SKM-1 treated with dmso at 0.1 percent for 144 hours (cell line): ENCODE data around the gene USP35.
"Not testable (repeated sequence)": the region's sequence is repeated elsewhere in the genome, so short reads cannot be mapped to it uniquely, and the experiment has no call there.

Experiments
- DNase-seq: peaks from one replicate; lab custom pipeline; 2025; ENCODE audit not compliant: unreplicated experiment; lab: John Stamatoyannopoulos, UW

The USP35 gene

GRCh38 chr11:78231962-78232501, 43.3 kb downstream of the USP35 start:
- no peak for DNase-seq

GRCh38 chr11:78233046-78233445, 44.3 kb downstream of the USP35 start:
- DNase-seq: not testable (repeated sequence)

GRCh38 chr11:78234006-78234405, 45.3 kb downstream of the USP35 start:
- no peak for DNase-seq

GRCh38 chr11:78237293-78238046, 48.8 kb downstream of the USP35 start:
- no peak for DNase-seq

- DNase-seq: no peak
Observed at GRCh38 chr11:78239781-78240180, 51.1 kb downstream of the USP35 start.

- DNase-seq: no peak
Observed at GRCh38 chr11:78241475-78241874, 52.8 kb downstream of the USP35 start.

GRCh38 chr11:78244080-78244479, 55.4 kb downstream of the USP35 start:
- DNase-seq: no peak

- no peak for DNase-seq
Observed at GRCh38 chr11:78244546-78245255, 56.0 kb downstream of the USP35 start.

- DNase-seq: no peak
Observed at GRCh38 chr11:78248191-78248590, 59.5 kb downstream of the USP35 start.

GRCh38 chr11:78248903-78249302, 60.2 kb downstream of the USP35 start:
- no peak for DNase-seq

GRCh38 chr11:78250099-78250498, 61.4 kb downstream of the USP35 start:
- no peak for DNase-seq

GRCh38 chr11:78251083-78251775, 62.5 kb downstream of the USP35 start:
- DNase-seq: no peak

GRCh38 chr11:78253797-78254196, 65.1 kb downstream of the USP35 start:
- DNase-seq: no peak

GRCh38 chr11:78254268-78254667, 65.5 kb downstream of the USP35 start:
- DNase-seq: no peak

GRCh38 chr11:78255919-78256318, 67.2 kb downstream of the USP35 start:
- no peak for DNase-seq

- DNase-seq: no peak
Observed at GRCh38 chr11:78256962-78257361, 68.2 kb downstream of the USP35 start.

GRCh38 chr11:78257654-78258053, 68.9 kb downstream of the USP35 start:
- DNase-seq: no peak

- DNase-seq: no peak
Observed at GRCh38 chr11:78259777-78260487, 71.2 kb downstream of the USP35 start.

- no peak for DNase-seq
Observed at GRCh38 chr11:78261367-78261766, 72.6 kb downstream of the USP35 start.

- no peak for DNase-seq
Observed at GRCh38 chr11:78261828-78262227, 73.1 kb downstream of the USP35 start.

- DNase-seq: no peak
Observed at GRCh38 chr11:78262238-78262637, 73.5 kb downstream of the USP35 start.
